ENCODE measurements around the gene CLDN9. TPM values are rescaled to one million over a fixed set of nuclear protein-coding genes. Genes with fewer than 3 reads are reported as not detected.
A peak's percentile ranks its signal among the peaks of the same experiment; 100 is the strongest.

The CLDN9 gene
- total RNA-seq, 1 experiment from 2014 or later: not detected

GRCh38 chr16:3015865-3016521 lies 3.3 kb downstream of the CLDN9 start:
- Histone ChIP-seq H3K9me3 (ENCODE audit: low read depth, low read length, poor library complexity, severe bottlenecking) (no peaks in the 10 kb centered on the region), H3K27me3 (replicated peaks; ENCODE audit: insufficient read depth, low read depth, low read length, poor library complexity) (peaks cover 34% of the 10 kb centered on the region), H3K36me3 (ENCODE audit: insufficient read depth, low read length, poor library complexity, severe bottlenecking) (no peaks in the 10 kb centered on the region), H3K4me1 (ENCODE audit: insufficient read depth, low read length, poor library complexity, severe bottlenecking) (peaks cover 8% of the 10 kb centered on the region), H3K27ac (ENCODE audit: low read depth, low read length, poor library complexity, severe bottlenecking) (no peak overlapping the region), H3K4me3 (ENCODE audit: low read depth, low read length, poor library complexity, severe bottlenecking) (no peak overlapping the region)
- no peak for DNase-seq (ENCODE audit: low spot score)
- BruUV-seq (replicated peaks): no TSS peak
- ChIA-PET CTCF (no interaction called here), POLR2A (ENCODE audit: low non-redundant PET) (no interaction called here)
- TF ChIP-seq CTCF (conservative IDR thresholded peaks at IDR 0.05; ENCODE audit: low read depth, low read length): no peak
- TF ChIP-seq EZH2 (IDR thresholded peaks at IDR 0.05; ENCODE audit: borderline replicate concordance, low read depth, low read length, poor library complexity, severe bottlenecking): no peak
- intact Hi-C loops (cut with micrococcal nuclease; ENCODE audit: unreplicated experiment): no loop called here

GRCh38 chr16:3017344-3017743 lies 4.6 kb downstream of the CLDN9 start:
- no peak for TF ChIP-seq EZH2 (IDR thresholded peaks at IDR 0.05; ENCODE audit: borderline replicate concordance, low read depth, low read length, poor library complexity, severe bottlenecking)
- TF ChIP-seq CTCF (conservative IDR thresholded peaks at IDR 0.05; ENCODE audit: low read depth, low read length): no peak
- H3K27me3 ChIP-seq (replicated peaks; ENCODE audit: insufficient read depth, low read depth, low read length, poor library complexity): peaks cover 22% of the 10 kb centered on the region
- no peak for DNase-seq (ENCODE audit: low spot score)
- no peak overlapping the region for H3K4me3 ChIP-seq (ENCODE audit: low read depth, low read length, poor library complexity, severe bottlenecking)
- H3K36me3 ChIP-seq (ENCODE audit: insufficient read depth, low read length, poor library complexity, severe bottlenecking): no peaks in the 10 kb centered on the region
- CTCF ChIA-PET: no interaction called here
- no peak overlapping the region for H3K27ac ChIP-seq (ENCODE audit: low read depth, low read length, poor library complexity, severe bottlenecking)
- H3K4me1 ChIP-seq (ENCODE audit: insufficient read depth, low read length, poor library complexity, severe bottlenecking): peaks cover 17% of the 10 kb centered on the region
- intact Hi-C loops (cut with micrococcal nuclease; ENCODE audit: unreplicated experiment): no loop called here
- no TSS peak for BruUV-seq (replicated peaks)
- no peaks in the 10 kb centered on the region for H3K9me3 ChIP-seq (ENCODE audit: low read depth, low read length, poor library complexity, severe bottlenecking)
- POLR2A ChIA-PET (ENCODE audit: low non-redundant PET): no interaction called here

- intact Hi-C loops (cut with micrococcal nuclease; ENCODE audit: unreplicated experiment): no loop called here
- peak; percentile 72 for DNase-seq (ENCODE audit: low spot score)
- H3K27me3 ChIP-seq (replicated peaks; ENCODE audit: insufficient read depth, low read depth, low read length, poor library complexity): peaks cover 16% of the 10 kb centered on the region
- H3K27ac ChIP-seq (ENCODE audit: low read depth, low read length, poor library complexity, severe bottlenecking): no peak within 1 kb of the TSS
- ChIA-PET CTCF (no interaction called here), POLR2A (ENCODE audit: low non-redundant PET) (no interaction called here)
- H3K36me3 ChIP-seq (ENCODE audit: insufficient read depth, low read length, poor library complexity, severe bottlenecking): no peaks in the 10 kb centered on the region
- H3K9me3 ChIP-seq (ENCODE audit: low read depth, low read length, poor library complexity, severe bottlenecking): no peaks in the 10 kb centered on the region
- peak within 1 kb of the TSS; percentile 32 for H3K4me3 ChIP-seq (ENCODE audit: low read depth, low read length, poor library complexity, severe bottlenecking)
- TF ChIP-seq CTCF (conservative IDR thresholded peaks at IDR 0.05; ENCODE audit: low read depth, low read length): peak; percentile 74
- TF ChIP-seq EZH2 (IDR thresholded peaks at IDR 0.05; ENCODE audit: borderline replicate concordance, low read depth, low read length, poor library complexity, severe bottlenecking): no peak
- no TSS peak for BruUV-seq (replicated peaks)
- H3K4me1 ChIP-seq (ENCODE audit: insufficient read depth, low read length, poor library complexity, severe bottlenecking): peaks cover 23% of the 10 kb centered on the region
Measured at GRCh38 chr16:3017794-3018506, 5.2 kb downstream of the CLDN9 start, which contains the start of gene CLDN6. TSS of gene CLDN6 (minus strand) at chr16:3018183. CDS start at chr16:3016021, 2,162 bp downstream.

Measured in A673 (cell line).